ENCODE results near the gene PAF1.

The PAF1 gene

DNA sequence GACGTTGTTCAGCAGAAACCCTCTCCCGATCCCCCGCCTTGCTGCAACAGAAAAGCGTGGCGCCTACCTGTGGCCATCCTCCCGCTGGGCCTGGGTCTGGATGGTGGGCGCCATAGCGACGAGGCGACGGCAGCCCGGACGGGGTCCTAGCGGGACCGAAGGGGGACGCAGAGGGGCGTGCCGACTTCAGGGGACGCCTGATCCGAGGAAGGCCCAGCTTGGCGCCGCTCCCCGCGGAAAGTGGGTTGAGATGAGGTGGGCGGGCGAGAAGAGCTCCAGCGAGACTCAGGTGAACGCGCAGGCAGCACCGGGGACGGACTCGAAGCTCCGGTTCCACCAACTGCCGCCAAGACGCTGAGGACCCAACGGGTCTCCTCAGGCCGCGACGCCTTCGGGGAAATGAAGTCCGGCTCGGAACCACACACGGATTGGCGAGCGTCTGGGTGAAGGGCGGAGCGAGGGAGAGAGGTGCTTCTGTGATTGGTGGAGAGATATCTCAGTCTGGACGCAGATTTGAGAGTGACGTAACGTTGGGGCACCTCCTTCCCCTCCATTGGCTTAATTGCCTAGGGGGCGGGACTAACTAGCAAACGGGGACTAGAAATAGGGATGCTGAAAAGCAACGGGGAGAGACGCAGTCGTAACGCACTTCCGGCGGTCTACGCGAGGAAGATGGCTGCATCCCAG lies at the start of gene PAF1, which contains the start of gene MED29:
TSS of gene PAF1 (minus strand) at position 356 of the 687 bp plus-strand sequence. CDS start at position 114, 242 bp downstream.
TSS of gene MED29 (plus strand) at position 628 of the 687 bp plus-strand sequence. CDS start at position 673, 45 bp downstream.
- peak; percentile 100 for DNase-seq

DNA sequence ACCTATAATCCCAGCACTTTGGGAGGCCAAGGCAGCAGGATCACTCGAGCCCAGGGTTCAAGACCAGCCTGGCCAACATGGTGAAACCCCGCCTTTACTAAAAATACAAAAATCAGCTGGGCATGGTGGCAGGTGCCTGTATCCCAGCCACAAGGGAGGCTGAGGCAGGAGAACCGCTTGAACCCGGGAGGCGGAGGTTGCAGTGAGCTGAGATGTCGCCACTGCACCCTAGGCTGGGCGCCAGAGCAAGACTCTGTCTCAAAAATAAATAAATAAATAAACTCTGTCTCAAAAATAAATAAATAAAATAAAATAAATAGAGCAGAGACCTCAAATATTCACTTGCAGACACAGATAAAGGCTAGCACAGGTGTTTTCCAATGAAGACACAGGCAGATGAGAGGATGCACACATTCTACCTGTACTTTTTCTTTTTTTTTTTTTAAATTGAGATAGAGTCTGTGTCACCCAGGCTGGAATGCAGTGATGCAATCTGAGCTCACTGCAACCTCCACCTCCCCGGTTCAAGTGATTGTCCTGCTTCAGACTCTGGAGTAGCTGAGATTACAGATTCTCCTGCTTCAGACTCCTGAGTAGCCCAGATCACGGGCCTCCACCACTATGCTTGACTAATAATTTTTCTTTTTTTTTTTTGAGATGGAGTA lies 47.5 kb upstream of the PAF1 start:
- no peak for DNase-seq

DNA sequence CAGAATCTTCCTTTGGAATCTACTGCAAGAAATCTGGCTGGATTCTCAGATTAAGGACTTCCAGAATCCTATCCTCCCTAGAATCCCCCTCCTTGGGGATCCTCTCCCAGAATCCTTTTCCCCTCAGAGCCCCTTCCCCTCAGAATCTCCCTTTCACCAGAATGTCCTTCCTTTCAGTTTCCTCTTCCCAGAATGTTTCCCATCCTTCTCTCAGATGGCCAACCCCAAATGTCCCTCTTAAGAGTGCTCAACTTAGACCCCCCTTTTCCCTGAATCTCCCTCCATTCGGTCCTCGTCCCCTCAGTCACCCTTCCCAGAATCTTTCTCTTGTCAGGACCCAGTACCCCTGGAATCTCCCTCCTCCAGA lies 45.4 kb upstream of the PAF1 start:
- no peak for DNase-seq

DNA sequence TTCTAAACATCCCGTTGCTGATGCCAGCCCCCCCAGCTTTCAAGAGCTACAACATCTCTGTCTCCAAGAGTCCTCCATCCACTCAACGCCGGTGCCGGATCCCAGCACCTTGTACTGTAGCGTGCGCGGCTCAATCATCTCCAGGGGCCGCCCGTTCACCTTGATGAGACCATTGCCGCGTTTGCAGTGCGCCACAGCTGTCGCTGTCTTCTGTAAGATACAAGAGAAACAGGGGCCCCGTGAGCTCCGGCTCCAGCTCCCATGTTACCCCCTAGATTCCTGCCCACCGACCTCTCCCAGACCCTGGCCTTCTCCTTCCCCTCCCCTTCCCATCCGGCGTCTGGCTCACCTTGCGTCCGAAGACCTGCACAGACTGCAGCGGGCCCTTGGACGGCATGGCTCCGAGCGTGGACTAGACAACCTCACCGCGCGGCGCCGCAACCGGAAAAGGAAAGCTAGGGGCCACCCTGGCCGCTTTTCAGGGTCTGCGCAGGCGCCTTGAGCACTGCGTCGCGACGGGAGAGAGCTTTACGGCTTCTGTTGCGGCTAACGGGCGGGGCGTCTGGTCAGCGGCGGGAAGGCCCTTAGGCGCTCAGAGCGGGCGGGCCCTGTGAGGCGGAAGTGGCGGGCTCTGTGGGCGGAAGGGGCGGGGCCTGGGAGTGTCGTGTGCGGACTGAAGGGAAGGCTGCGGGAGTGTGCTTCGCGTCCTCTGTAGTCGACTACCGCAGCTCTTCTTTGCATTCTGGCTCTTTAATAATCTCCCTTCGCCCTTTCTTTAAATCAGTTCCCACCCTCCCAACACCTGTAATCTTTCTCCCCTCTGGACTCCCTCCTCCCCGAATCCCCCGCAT lies 44.8 kb upstream of the PAF1 start, which contains the start of gene RPS16:
TSS of gene RPS16 (minus strand) at position 451 of the 851 bp plus-strand sequence. CDS start at position 397, 54 bp downstream.
- DNase-seq = peak; percentile 98

DNA sequence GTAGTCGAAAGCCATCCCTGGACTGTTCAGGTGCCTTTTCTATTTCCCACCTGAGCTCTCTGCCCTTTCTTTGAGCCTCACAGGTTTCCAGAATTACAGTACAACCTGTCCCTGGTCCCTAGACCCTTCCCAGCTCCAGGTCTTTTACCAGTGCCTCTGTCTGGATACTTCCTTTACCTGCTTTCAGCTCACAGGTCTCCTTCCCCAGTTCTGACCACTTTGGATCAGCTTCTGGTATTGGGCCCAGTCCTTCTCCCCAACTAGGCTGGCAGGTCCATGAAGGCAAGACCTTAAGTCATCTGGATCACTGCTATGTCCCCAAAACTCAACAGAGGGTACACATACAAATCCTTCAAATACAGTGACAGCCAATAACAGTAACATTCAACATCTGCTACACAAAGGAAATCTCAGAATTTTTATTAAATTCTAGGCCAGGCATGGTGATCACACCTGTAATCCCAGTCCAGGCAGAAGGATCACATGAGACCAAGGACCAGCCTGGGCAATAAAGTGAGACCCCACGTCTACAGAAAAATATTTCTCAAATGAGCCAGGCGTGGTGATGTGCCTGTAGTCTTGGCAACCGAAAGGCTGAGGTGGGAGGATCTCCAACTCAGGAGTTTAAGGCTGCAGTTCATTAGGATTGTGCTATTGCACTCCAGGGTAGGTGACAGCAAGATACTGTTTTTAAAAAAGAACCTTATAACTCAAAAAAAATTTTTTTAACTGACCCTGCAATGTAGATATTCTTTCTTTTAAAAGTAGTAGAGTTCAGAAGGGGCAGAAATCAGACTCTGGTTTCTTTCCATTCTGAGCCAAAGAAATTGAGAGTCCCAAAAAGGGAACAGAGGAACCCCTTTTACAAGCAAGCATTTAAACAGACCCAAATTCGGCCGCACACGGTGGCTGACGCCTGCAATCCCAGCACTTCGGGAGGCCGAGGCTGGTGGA lies 43.5 kb upstream of the PAF1 start:
- DNase-seq = no peak

DNA sequence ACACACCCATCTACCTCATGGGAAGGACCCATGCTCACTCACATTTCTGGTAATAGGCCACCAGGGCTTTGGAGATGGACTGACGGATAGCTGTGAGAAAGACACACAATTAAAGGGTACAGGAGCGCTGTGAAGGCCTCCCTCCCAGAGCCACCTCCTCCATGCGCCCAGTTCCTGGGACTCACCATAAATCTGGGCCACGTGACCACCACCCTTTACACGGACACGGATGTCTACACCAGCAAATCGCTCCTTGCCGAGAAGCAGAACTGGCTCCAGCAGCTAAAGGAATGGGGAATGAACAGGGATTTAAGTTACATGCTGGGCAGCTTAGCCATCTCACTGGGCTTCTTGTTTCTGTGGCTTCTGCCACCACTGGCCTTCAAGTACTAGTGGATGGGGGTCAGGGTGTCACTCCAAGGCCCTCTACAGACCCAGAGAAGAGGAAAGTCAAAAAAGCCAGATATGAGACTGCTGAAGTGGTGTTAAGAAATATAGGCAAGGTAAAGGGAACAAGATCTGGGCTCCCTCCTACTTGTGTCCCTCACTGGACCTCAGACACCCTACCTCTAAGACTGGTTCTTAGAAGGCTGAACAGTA lies 42.7 kb upstream of the PAF1 start:
- DNase-seq = no peak

DNA sequence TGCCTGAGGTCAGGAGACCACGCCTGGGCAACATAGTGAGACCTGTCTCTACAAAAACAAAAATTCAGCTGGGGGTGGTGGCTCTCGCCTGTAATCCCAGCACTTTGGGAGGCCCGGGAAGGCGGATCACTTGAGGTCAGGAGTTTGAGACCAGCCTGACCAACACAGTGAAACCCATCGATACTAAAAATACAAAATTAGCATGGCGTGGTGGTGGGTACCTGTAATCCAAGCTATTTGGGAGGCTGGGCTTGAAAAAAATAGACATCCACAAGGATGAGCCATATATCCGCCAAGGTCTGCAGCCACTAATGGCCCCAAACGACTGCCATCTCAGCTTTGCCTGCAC lies 41.7 kb upstream of the PAF1 start:
- DNase-seq = no peak

DNA sequence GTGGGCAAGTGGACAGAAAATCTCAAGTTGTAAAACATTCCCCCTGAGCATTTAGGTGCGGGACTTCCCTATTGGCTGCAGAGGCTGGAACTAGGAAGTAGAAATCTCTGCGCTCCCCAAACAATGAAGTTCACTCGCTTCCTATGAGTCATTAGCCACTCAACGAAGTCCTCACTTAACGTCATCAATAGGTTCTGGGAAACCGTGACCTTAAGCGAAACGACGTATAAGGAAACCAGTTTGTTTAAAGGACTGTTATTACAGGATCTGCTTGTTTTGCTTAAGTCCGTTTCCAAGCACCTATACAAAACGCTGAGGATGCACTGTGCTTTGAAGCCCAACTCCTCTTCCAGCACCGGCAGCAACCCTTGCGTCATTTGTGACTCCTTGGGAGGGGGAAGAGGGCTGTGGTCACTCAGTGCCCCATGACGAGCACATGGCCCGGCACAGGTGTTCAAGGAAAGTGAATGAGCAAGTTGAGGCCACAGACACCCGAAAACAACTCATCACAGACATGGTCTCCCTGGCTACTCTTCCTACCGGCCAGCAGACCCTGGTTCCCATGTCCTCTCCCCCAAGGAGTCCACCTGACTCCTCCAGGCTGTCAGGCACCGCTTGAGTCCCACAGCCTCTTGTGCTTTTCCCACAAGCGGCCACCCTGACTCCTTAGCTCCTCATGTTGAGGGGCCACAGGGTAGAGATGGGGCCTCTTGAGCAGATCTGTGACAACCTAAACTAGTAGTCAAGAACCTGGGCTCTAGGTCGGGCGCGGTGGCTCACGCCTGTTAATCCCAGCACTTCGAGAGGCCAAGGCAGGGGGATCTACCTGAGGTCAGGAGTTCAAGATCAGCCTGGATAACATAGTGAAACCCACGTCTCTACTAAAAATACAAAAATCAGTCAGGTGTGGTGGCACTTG lies 40.0 kb upstream of the PAF1 start:
- DNase-seq = no peak

DNA sequence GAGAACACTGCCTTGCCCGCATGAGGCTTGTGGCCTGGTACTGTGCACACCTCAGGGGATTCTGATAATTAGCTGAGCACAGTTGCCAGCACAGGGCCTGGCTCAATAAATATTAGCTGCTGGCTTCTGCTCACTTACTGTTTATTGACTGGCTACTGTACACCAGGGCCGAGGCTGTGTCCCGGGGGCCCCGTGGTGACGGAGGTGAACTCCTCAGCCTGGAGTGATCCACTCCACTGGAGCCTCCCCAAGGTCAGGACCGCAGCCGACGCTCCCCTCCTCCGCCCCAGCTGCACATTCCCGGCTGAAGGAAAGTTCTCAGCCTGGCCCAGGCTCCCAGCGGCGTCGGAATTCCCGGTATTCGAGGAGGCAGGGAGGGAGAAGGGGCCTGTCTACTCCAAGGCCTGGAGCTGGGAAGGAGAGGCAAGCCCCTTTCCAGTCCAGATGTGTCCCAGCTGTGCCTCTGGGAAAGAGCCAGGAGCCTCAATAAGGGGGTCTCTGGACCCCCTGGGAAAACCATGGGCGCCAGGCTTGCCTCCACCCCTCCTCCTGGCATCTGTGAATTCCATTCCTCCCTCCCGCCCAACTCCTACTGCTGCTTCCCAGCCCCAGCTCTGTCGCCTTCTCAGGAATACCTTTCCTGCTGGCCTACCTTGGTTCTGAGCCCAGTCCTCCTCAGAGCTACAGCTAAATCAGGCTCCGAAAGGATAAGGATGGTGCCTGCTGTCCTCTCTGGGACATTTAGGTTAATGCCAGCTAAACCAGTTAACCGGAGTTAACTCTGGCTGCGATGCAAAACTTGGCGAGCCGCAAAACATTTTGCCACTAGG lies 37.6 kb upstream of the PAF1 start:
- no peak for DNase-seq

DNA sequence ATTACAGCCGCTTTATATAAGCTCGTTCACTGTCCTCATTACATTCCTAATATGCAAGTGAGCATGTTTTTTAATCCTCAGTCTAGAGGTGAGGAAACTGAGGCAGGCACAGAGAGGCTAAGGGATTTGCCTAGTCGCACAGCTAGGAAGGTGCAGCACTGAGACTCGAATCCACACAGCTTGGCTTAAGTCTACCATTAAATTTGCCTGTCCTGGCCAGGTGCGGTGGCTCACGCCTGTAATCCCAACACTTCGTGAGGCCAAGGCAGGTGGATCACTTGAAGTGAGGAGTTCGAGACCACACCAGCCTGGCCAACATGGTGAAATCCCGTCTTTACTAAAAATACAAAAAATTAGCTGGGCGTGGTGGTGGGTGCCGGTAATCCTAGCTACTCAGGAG lies 36.8 kb upstream of the PAF1 start:
- DNase-seq = no peak

DNA sequence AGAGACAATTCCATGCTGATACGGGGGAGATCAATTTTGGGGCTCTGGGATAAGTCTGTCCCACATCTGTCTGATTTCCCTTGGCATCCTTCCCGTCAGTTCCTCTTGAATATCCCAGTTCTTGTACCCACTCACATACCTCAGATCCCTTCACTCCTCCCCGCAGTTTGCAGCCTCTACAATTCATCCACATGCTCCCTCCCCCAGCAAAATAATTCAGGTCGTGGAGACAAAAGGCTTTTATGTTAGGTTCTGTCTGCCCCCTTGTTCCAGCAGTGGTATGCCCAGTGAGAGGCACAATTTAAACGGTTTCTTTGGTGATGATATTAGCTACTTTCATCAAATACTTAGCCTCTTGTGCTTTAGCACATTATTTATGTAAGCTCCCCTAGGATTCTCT lies 35.3 kb upstream of the PAF1 start:
- DNase-seq = no peak

DNA sequence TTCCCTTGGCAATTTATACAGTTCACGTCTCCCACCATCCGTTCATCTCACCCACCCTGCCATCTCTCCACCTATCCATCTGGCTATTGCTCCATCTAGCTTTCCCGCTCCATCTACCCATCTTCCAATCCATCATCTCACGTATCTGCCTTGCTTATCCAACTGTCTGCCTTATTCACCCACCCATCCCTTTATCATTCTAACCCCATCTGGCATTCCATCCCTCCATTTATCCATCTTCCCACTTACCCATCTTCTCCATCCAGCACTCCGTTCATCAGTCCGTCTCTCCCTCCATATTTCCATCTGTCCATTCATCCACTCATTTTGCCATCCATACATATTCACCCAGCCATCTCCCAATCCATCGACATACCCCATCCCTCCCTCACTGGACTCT lies 34.8 kb upstream of the PAF1 start:
- DNase-seq = no peak

DNA sequence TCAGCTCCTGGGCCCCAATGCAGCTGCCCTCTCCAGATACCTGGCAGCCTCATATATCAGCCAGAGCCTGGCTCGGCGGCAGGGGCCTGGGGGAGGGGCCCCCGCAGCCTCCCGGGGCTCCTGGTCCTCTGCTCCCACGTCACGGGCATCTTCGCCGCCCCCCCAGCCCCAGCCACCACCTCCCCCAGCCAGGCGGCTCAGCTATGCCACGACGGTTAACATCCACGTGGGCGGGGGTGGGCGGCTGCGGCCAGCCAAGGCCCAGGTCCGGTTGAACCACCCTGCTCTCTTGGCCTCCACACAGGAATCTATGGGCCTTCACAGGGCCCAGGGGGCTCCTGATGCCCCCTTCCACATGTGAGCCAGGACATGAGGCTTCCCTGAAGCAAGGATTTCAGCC lies 34.0 kb upstream of the PAF1 start:
- no peak for DNase-seq

DNA sequence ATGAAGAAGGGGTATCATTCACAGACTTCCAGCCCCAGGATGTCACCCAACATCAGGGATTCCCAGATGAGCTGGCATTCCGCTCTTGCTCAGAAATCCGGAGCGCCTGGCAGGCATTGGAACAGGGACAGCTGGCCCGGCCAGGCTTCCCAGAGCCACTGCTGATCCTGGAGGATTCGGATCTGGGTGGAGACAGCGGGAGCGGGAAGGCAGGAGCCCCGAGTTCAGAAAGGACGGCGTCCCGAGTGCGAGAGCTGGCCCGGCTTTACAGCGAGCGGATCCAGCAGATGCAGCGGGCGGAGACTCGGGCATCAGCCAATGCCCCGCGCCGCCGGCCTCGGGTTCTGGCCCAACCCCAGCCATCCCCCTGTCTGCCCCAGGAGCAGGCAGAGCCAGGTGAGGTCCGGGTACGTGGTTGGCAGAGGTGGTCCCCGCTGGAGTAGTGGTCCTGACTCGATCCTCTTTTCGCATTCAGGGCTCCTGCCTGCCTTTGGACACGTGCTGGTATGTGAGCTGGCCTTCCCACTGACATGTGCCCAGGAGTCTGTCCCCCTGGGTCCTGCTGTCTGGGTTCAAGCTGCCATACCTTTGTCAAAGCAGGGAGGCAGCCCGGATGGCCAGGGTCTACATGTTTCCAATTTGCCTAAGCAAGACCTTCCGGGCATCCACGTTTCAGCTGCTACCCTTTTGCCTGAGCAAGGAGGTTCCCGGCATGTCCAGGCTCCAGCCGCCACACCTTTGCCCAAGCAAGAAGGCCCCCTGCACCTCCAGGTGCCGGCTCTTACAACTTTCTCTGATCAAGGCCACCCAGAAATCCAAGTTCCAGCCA lies 32.6 kb upstream of the PAF1 start:
- no peak for DNase-seq

DNA sequence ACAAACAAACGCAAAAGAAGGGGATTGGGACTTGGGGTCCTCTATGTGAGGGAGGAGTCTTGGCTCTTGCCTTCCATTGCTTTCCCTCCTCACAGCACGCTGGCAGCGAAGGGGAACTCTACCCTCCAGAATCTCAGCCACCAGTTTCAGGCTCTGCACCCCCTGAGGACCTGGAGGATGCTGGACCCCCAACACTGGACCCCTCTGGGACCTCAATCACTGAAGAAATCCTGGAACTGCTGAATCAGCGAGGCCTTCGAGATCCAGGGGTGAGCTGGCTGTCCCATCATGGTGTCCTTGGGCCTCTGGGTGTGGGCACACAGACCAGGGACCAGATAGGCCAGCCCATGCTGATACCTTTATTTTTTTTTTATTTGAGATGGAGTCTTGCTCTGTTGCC lies 31.1 kb upstream of the PAF1 start:
- no peak for DNase-seq

DNA sequence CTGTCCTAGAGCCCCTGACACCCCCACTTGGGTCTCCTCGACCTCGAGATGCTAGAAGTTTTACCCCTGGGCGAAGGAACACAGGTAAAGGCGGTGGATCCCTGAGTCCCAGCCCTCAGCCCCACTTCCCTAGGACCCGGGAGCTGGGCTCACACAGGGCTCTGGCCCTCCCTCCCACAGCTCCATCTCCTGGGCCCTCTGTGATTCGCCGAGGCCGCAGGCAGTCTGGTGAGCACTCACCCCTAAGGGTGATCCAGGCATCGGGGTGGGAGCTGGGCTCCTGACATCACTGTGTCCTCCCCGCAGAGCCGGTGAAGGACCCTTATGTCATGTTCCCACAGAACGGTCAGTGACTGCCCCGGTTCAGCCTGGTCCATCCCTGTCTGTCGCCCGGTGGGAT lies 29.9 kb upstream of the PAF1 start:
- DNase-seq = no peak

DNA sequence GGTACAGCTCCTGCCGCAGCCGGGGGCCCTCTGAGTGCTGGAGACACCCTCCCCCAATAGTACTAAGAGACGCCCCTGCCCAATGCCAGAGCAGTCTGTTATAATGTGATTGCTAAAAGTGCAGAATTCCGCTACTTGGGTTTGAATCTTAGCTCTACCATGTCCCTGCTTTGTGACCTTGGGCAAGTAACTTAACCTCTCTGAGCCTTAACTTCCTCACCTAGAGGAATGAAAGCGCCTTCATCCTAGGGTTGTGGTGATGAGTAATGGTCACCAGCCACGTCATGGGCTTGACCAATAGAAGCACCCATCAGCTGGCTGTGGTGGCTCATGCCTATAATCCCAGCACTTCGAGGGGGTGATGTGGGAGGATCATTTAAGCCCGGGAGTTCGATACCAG lies 28.1 kb upstream of the PAF1 start:
- DNase-seq = no peak

DNA sequence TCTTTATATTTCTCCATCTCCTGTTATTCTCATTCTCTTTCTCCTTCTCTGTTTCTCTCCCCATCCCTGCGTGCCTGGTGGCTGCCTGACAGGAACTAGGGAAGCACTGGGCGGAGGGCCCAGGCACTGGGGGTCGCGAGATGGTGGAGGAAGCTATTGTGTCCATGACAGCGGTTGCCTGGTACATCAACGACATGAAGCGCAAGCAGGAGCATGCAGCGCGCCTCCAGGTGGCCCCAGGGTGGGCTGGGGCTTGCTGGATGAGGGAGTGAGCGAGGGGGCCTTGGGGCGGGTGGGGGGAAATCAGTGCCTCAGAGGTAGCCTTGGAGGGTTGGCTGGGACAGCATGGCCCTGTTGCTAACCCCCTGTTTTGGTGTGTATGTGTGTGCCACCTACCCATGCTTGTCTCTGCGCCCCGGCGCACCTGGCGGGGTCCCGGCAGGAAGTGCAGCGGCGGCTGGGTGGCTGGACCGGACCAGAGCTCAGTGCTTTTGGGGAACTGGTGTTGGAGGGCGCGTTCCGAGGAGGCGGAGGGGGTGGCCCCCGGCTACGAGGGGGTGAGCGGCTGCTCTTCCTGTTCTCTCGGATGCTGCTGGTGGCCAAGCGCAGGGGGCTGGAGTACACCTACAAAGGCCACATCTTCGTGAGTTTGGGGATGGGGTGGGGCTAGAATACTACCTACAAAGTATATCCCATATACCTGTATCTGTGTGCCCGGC lies 26.7 kb upstream of the PAF1 start:
- DNase-seq = no peak
